ENCODE data around the gene PDGFC.
"Not testable (repeated sequence)": the region's sequence is repeated elsewhere in the genome, so short reads cannot be mapped to it uniquely, and the experiment has no call there.

Gene PDGFC

DNA sequence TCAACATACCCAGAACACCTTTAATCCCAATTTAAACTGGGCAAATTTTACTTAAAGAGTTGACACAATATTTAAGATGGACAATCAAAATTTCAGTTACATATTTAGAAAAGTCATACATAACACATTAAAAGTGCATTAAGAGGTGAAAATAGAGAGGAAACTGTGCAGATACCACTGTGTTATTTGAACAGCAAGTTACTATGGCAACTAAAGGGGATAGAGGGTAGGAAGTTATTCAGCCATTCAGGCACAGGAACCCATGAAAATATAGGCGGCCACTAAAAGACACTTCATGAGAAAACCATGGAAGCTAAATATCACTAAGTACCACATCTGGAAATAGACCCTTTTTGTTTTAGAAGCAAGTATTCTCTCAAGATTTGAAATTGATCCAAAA, 75.1 kb downstream of the PDGFC start:
- no peak for DNase-seq

DNA sequence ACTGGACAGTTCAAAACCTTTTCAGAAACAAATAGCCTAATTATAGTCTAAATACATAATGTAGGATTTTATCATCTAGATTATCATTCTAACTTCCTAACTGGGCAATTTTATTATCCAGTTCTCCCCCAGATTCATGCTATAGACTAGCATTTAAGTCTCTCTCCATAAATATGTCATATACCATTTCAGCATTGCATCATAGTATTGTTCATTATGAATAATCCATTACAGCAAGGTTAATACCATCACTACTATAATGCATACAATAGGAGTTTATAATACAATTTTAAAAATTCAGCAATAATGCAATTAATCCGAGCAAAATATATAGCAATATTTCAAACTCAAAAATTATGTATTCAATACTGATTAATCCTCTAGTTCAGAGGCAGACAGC, 77.4 kb downstream of the PDGFC start:
- DNase-seq: no peak

DNA sequence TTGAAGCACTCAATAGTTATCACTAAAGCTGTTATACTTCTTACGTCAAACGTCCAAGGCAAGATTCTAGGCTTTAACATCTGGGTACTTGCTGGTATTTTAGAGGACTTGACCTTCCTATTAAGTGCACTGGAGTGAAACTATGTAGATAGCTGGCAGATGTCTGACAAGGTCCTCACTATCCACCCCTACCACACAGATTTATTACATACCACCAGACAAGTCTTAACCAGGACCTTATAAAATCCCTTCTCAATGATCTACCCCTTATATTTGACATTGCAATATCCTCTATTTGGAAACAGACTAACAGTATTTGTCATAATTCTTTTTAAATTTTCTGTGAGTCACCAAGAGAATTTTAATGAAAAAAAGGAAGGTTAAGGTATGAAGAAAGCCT, 78.8 kb downstream of the PDGFC start:
- DNase-seq: no peak

DNA sequence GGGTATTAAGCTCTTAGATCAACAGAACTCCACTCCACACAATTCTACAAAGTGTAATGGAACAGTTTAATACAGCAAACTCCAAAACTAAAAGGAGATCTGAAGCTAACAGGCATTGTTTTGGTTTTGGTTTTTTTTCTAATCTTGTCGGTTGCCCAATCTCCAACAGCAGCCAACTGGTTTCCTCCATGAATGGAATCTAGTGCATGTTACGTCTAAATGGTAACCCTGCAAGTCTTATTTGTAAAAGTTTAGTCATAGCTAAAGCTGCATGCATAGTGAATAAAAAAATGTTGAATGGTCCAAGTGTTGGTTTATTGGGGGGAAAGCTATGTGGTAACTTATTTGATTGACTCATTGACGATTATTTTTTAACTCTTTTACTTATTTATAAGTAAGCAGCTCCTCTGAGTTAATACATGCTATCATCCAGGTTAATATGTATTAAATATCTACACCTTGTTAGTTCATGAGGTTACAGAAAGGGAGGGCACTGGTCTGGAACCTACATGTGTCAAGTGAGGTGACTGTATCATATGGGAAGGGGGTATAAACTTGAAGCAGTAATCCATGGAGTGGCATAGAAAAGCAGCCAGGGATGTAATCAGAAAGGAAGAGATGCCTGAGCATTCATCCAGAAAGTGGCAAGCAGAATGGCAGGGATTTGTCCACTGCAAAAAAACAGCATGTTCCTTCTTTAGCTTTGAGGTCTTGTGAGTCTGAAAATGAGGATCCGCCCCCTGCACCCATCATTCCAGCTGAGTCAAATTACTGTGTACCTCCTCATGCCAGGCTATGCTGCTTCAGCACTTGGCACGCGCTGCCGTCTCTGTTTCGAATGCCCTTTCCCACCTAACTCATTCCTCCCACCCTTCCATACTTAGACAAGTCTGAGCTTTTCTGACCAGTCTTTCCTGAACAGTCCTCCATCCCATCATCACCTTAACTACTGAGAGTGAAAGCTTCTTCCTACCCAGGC, 81.7 kb downstream of the PDGFC start:
- DNase-seq: no peak

DNA sequence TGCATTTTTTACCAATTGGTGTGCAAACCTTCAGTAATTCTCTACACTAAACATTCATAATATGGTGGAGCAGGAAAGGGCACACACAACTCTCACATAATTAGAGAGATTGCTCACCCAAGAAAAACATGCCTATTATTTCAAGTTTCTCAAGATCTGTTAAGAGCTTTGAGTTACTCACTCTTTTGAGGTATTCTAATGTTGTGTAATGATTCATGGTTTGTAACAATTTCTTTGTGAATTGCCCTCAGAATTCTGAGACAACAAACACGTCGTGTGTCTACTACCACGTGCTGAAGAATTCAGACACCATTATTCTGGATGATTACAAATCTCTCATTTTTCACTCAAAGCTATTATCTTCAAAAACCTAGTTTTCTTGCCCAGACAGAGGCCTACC, 82.8 kb downstream of the PDGFC start:
- no peak for DNase-seq

DNA sequence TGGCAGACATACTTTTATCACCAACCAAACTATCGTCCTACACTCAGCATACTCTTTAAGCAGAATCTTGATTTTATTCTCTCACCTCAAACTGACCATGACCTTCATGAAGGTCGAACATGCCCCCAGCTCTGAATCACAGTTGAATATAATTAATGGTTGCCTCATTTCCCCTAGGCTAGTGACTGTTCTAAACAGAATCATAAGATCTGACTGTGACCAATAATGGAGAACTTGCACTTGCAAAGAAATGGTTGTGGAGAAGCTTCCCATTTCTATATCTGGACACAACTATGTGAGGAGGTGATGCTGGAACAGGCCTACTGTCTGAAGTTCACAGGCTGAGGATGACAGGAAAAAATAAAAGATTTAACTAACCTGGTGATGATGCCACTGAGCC, 85.1 kb downstream of the PDGFC start:
- DNase-seq: no peak

DNA sequence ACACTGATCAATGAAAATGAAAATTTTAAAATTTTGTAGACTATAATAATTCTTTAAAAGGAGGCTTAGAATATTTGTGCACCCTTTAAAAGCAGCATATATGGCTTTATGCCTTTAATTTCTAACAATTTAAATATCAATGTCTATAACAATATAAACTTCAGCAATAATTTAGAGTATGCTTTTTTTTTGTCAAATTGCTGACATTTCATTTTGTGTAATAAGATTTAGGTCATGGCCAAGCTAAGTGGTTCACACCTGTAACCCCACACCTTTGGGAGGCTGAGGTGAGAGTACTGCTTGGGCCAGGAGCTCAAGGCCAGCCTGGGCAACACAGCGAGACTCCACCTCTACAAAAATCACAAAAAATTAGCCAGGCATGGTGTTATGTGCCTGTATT, 86.2 kb downstream of the PDGFC start:
- DNase-seq: no peak

DNA sequence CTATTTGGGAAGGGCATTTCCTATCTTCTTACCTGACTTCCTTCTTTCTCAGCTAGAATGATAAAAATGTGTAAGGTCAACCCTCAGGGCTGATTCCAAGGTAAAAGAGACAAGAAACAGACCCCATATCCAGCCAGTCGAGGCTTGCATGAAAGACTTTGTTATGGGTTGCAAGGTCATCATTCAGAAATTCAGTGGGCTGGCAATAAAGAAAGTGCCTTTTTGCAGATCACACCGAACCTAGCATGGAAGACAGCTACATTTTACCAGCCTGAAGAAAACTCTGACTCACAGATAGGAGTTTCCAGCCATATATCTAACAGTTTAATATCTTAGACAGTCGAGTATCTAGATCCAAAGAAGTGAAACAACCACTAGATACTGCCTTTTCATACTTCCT, 87.4 kb downstream of the PDGFC start:
- DNase-seq: no peak

DNA sequence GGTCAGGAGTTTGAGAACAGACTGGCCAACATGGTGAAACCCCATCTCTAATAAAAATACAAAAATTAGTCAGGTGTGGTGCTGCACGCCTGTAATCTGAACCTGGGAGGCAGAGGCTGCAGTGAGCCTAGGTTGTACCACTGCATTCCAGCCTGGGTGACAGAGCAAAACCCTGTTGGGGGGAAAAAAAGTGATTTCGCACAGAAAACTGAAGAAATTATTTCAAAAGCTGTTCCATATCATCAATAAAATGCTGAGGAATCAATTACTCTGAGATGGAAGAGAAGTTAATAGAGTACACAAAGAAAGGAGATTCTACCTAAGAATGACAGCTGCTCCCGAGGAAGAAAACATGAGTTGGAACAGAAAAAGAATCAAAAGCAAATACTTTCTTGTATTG, 95.9 kb downstream of the PDGFC start:
- no peak for DNase-seq

DNA sequence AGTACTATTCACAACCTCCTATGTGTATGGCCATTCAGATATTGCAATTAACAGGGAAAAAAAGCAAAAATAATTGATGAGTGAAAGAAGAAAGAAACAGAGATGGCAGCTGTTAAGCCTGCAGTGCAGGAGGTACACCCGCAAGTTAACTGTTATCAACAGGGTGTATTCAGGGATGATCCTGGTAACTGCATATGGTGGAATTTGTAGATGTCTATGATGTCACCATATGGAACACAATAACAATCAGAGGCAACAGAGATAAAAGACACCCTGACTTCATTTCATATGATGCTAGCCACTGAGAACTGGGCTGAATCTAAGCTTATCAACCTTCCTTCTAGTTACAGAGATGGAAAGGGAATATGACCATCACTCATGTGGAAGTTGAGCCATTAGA, 96.5 kb downstream of the PDGFC start:
- DNase-seq: no peak

DNA sequence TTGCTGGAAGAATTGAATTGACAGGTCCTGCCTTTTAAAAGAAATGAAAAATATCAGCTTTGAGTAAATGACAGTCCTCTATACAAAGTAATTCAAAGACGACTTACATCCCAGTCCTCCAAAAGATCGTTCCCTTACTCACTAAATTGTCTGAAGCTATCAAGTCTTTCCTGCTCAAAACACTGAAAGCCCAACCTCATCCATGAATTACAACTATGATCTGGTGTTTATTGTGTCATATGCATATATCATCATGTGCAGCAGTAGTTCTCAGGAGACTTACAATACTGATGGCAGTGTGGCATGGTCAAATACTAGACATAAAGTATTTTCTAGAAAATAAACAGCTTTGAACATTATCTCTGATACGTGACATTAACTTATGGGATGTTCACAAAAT, 97.8 kb downstream of the PDGFC start:
- DNase-seq: no peak

DNA sequence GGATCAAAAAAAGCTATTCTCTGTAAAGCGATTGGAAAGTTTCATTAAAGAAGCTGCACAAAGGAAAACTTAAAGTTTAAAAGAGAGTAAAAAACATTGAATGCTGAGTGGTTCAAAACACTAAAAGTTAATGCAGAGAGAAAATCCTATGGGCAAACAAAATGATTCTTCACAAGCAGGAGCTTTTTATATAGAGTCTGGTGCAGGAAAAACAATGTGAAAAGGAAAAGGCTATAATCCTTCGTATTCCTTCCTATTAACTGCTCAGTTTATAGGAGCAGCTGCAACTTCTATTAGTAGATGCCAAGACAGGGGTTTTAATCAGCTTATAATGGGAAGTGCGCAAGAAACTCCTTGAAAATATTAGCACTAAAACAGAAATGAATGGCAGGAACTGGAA, 100.7 kb downstream of the PDGFC start:
- DNase-seq: no peak

DNA sequence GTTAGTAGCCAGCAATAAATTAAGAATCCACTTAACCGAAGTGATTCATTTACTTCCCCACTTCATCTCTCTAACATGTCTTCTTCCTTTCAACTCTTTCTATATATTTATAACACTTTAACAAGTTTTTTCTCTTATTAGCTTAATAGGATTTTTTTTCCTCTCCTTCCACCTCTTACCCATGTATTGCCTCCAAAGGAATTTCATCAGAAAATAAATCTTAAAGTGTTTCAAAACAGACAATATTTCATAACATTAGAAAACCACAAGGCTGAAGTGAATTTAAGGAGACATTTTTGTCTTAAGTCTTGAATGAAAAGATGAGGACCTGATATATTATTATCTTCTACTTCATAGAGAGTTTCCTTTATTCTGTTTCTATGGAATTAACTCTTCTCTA, 101.5 kb downstream of the PDGFC start:
- no peak for DNase-seq

DNA sequence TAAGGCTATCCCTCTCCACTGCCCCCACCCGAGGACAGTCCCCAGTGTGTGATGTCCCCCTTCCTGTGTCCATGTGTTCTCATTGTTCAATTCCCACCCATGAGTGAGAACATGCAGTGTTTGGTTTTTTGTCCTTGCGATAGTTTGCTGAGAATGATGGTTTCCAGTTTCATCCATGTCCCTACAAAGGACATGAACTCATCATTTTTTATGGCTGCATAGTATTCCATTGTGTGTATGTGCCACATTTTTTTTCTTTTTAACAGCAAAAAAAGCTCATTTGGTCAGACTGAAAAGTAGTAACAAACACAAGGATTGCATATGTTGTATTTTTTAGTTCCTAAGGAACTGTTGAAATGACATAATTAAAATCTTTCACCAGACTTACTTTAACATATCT, 105.5 kb downstream of the PDGFC start:
- not testable (repeated sequence) for DNase-seq

DNA sequence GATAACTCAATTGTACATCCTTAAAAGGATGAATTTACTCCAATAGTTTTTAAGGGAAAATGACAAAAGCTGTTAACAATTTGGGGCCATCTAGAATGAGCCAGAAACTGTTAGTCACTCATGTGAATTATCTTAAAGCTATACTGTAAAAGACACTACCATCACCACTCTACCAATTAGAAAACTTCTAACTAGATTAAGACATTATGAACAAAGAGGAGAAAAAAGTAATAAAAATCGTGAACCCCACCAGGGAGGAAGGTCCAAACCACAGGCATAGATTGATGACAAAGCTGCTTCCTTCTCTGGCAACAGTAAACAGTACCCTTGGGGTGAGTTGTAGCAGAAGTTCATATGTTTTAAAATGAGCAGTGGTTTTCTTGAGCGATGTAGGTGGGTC, 106.1 kb downstream of the PDGFC start:
- no peak for DNase-seq

DNA sequence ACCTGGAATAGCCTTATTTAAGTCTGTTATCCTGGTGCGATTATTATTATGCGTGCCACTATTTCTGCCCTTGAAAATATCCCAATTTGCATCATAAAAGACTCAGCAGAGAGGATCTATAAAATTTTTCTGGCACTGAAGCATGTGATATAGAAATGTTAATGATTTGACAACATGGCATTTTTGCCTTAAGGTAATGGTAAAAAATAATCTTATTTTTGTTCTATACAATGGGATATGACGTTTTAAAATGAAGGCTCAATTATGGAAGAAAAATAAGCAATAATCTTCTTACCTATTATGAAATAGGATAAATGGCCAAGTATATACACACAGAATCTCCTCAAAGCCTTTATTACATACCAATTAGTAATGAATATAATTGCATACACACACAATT, 113.5 kb downstream of the PDGFC start:
- DNase-seq: no peak

DNA sequence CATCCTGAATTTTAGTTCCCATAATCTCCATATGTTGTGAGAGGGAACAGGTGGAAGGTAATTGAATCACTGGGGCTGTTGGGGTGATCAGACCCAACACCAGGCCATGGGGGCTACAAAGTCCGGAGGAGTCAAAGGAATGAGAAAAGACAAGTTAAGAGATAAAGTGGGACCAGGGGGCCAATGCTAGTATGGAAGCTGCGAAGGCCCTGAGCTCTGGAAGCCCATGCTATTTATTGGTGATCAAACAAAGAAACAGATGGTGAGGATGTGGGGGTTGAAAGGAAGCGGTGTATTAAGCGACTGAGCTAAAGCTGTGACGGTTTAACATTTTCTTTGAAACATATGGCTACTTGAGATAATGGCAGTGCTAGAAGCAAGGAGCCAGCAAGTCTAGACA, 132.8 kb downstream of the PDGFC start:
- no peak for DNase-seq

DNA sequence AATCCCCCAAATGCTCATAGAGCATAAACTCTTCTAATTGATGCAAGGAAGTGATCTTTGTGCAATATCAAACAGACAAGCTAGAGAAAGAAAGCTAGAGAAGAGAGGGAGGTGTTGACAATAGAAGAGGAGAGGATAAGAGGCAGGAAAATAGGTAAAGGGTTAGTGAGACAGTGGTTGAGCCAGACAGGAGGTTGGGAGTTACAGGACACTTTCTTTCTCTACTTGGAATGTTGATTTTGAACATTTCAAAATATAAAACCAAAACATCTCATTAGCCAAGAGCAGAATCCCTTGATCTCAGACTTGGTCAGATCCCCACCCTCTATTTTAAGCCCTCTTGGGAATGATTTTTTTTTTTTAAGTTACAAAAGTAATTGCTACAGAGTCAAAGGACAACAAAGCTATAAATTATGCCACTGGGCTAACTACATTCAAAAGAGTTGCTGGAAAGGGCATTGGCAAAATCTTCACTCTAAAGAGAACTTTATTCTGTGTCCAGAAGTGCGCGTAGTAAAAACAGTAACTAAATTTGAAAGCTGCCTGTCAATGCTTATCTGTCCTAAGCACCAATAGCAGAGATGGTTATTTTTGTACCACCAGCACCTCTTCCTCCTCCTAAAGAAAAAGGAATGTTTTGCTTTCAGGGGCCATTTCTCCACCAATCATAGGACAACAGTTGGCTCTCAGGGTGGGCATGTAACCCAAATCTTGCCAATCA, 133.8 kb downstream of the PDGFC start:
- DNase-seq: no peak

DNA sequence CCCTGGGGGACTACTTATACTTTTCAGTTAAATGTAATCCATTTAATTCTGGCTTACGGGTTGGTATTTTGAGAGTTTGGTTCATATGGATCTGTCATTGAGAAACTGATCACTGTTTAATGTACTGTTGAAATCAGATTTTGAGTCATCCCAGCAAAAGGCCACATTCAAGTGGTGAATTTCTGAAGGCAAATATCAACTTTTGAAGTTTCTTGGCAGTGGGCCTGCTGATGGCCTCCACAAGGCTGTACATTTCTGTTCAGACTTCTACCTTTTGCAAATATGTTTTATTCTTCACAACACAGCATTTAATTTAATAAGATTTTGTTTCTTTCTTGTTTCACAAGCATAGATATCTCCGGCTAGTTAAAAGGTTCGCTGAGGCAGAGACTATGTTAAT, 138.7 kb downstream of the PDGFC start:
- DNase-seq: no peak

DNA sequence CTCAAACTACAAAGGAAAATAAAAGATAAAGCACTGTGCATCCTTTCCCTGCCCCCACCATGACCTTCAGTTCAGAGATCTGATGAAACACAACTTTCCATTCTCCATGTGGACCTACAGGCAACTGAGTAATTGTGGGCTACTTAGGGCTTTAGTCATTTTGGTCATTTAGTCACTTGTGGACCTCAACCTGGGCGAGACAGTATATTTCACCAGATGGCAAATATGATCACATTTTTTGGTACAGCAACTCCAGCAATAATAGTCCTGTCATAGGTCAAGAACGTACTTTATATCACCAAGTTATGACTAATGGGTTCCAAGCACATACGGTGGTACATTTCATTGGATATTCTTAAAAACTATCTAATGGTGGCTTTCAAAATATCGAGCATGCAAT, 141.2 kb downstream of the PDGFC start:
- no peak for DNase-seq

DNA sequence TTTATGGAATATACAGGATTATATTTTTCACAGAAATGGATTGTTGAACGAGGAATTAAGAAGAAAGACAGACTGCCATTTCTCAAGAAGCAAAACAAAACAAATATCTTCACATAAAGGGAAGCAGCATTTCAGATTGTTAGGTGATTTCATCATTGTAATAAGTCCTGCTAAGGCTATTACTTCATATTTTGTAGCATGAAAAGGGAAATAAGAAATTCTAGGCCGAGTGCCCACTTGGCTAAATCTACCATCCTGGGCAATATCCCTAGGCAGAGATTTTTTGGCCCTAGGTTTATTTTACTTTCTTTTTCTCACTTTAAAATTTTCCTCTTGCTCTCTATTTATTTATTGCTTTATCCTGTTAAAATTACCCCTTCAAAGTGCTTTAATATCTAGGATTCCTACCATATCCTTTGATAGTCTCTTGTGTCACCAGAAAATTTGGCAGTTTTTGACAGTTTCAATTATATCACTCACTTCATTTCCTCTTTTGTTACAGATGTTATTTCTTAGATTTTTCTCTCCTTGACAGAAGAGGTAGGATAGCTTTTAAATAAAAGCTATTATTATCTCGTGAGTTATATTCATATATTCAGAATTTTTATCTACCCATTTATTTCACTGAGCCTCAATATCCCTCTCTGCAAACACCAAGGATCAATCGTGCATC, 142.3 kb downstream of the PDGFC start:
- no peak for DNase-seq

DNA sequence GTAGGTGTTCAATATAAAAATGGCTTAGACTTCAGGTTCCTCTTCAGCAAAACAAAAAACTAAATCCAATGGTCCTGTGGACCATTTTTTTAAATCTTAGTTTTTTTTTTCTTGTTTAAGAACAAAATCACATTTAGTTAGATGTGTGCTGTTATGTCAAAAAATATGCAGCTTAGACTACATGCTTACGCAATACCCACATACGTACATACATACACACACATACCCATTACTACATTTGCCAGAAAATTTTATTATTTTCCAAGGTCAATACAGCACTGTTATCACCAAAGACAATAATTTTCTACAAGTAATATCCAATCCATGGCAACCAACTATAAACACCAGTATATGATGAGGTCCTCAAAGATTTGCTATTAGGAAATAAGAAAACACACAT, 144.1 kb downstream of the PDGFC start:
- DNase-seq: no peak

DNA sequence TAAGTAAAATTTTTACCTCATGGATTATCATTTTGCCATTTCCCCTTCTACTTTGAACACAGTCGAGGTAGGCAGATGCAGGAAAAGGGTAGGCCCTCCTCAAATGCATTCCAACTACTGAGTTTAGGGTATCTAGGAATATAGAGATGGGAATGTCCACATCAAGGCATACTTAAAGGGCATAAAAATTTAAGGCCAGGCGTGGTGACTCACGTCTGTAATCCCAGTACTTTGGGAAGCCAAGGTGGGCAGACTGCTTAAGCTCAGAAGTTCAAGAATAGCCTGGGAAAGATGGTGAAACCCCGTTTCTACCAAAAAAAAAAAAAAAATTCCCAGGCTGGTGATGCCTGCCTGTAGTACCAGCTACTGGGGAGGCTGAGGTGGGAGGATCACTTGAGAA, 146.5 kb downstream of the PDGFC start:
- no peak for DNase-seq
